ENCODE data around the gene SDC3. TPM values are rescaled to one million over a fixed set of nuclear protein-coding genes. Genes with fewer than 3 reads are reported as not detected.
A peak's percentile ranks its signal among the peaks of the same experiment; 100 is the strongest.

Gene SDC3
- total RNA-seq = 10 to 100 TPM in 3 of 4 donors, 1 to 10 TPM in 1; 4.3 to 23.5 (median 14.5) TPM

GRCh38 chr1:30908696-30909364, at the start of gene SDC3:
Gene SDC3, minus strand, starts transcription at chr1:30908758. Its CDS starts 172 bp downstream, at chr1:30908586.
- 0 to 5% methylated on average over 4 to 21 of the region's 68 CpGs for WGBS, 2 donors
- intact Hi-C loops (cut with DNase I; ENCODE audit: low total_unique reads) = no loop called here
- H3K4me3 ChIP-seq (ENCODE audit: low read depth, poor library complexity, severe bottlenecking) = peak within 1 kb of the TSS; percentile 15
- TF ChIP-seq POLR2A (IDR thresholded peaks at IDR 0.05) = no peak
- TF ChIP-seq CTCF (IDR thresholded peaks at IDR 0.05) = no peak
- no peak for DNase-seq (ENCODE audit: low spot score in 2 of 2)

GRCh38 chr1:30957560-30958222, 49.1 kb upstream of the SDC3 start:
- 91 to 95% methylated on average over 4 of the region's 4 CpGs for WGBS, 2 donors
- intact Hi-C loops (cut with DNase I; ENCODE audit: low total_unique reads) = no loop called here

GRCh38 chr1:30955448-30956015, 47.0 kb upstream of the SDC3 start:
- 36 to 43% methylated on average over 1 of the region's 1 CpG for WGBS, 2 donors
- no peak overlapping the region for H3K4me3 ChIP-seq (ENCODE audit: low read depth, poor library complexity, severe bottlenecking)
- intact Hi-C loops (cut with DNase I; ENCODE audit: low total_unique reads) = no loop called here
- TF ChIP-seq POLR2A (IDR thresholded peaks at IDR 0.05) (no peak), CTCF (IDR thresholded peaks at IDR 0.05) (no peak)
- DNase-seq (ENCODE audit: low spot score in 2 of 2) = no peak

More at GRCh38 chr1:30957560-30958222, 49.1 kb upstream of the SDC3 start:
- DNase-seq (ENCODE audit: low spot score in 2 of 2) = no peak
- H3K4me3 ChIP-seq (ENCODE audit: low read depth, poor library complexity, severe bottlenecking) = no peak overlapping the region
- no peak for TF ChIP-seq POLR2A (IDR thresholded peaks at IDR 0.05)
- no peak for TF ChIP-seq CTCF (IDR thresholded peaks at IDR 0.05)

GRCh38 chr1:30953685-30954084, 45.1 kb upstream of the SDC3 start:
- 87 to 92% methylated on average over 11 of the region's 11 CpGs for WGBS, 2 donors
- no peak for DNase-seq (ENCODE audit: low spot score in 2 of 2)
- TF ChIP-seq CTCF (IDR thresholded peaks at IDR 0.05) = no peak
- TF ChIP-seq POLR2A (IDR thresholded peaks at IDR 0.05) = no peak
- no peak overlapping the region for H3K4me3 ChIP-seq (ENCODE audit: low read depth, poor library complexity, severe bottlenecking)
- intact Hi-C loops (cut with DNase I; ENCODE audit: low total_unique reads) = no loop called here

GRCh38 chr1:30952098-30952497, 43.5 kb upstream of the SDC3 start:
- no peak for DNase-seq (ENCODE audit: low spot score in 2 of 2)
- TF ChIP-seq CTCF (IDR thresholded peaks at IDR 0.05) (no peak), POLR2A (IDR thresholded peaks at IDR 0.05) (no peak)
- intact Hi-C loops (cut with DNase I; ENCODE audit: low total_unique reads) = no loop called here
- 72 to 75% methylated on average over 5 of the region's 5 CpGs for WGBS, 2 donors
- H3K4me3 ChIP-seq (ENCODE audit: low read depth, poor library complexity, severe bottlenecking) = no peak overlapping the region

Measured in lower leg skin (tissue), 4 donors.